ENCODE measurements around the gene C20orf173. TPM values are rescaled to one million over a fixed set of nuclear protein-coding genes. Genes with fewer than 3 reads are reported as not detected.

C20orf173 gene
- total RNA-seq, 1 experiment from 2014 or later, result not detected

- DNase-seq (ENCODE audit: low read depth), result no peak
- in situ Hi-C loops (cut with HindIII; ENCODE audit: low pct_unique_long_range_greater_than_20kb, low sequenced_read_pairs), result no loop called here
Observed at GRCh38 chr20:35515341-35515740, 14.1 kb downstream of the C20orf173 start.

- in situ Hi-C loops (cut with HindIII; ENCODE audit: low pct_unique_long_range_greater_than_20kb, low sequenced_read_pairs), result no loop called here
- no peak for DNase-seq (ENCODE audit: low read depth)
Observed at GRCh38 chr20:35514371-35514932, 15.0 kb downstream of the C20orf173 start.

- peak; percentile 54 for DNase-seq (ENCODE audit: low read depth)
- in situ Hi-C loops (cut with HindIII; ENCODE audit: low pct_unique_long_range_greater_than_20kb, low sequenced_read_pairs), result no loop called here
Observed at GRCh38 chr20:35511814-35512420, 17.5 kb downstream of the C20orf173 start.

GRCh38 chr20:35510951-35511735 is 18.3 kb downstream of the C20orf173 start:
- no peak for DNase-seq (ENCODE audit: low read depth)
- in situ Hi-C loops (cut with HindIII; ENCODE audit: low pct_unique_long_range_greater_than_20kb, low sequenced_read_pairs), result no loop called here

GRCh38 chr20:35508493-35509218 is 20.8 kb downstream of the C20orf173 start:
- in situ Hi-C loops (cut with HindIII; ENCODE audit: low pct_unique_long_range_greater_than_20kb, low sequenced_read_pairs), result no loop called here
- DNase-seq (ENCODE audit: low read depth), result no peak

- DNase-seq (ENCODE audit: low read depth), result no peak
- in situ Hi-C loops (cut with HindIII; ENCODE audit: low pct_unique_long_range_greater_than_20kb, low sequenced_read_pairs), result no loop called here
Observed at GRCh38 chr20:35506872-35507638, 22.4 kb downstream of the C20orf173 start.

- DNase-seq (ENCODE audit: low read depth), result no peak
- in situ Hi-C loops (cut with HindIII; ENCODE audit: low pct_unique_long_range_greater_than_20kb, low sequenced_read_pairs), result no loop called here
Observed at GRCh38 chr20:35506179-35506578, 23.3 kb downstream of the C20orf173 start.

GRCh38 chr20:35504751-35505150 is 24.7 kb downstream of the C20orf173 start:
- in situ Hi-C loops (cut with HindIII; ENCODE audit: low pct_unique_long_range_greater_than_20kb, low sequenced_read_pairs), result no loop called here
- no peak for DNase-seq (ENCODE audit: low read depth)

- no peak for DNase-seq (ENCODE audit: low read depth)
- in situ Hi-C loops (cut with HindIII; ENCODE audit: low pct_unique_long_range_greater_than_20kb, low sequenced_read_pairs), result no loop called here
Observed at GRCh38 chr20:35503841-35504561, 25.5 kb downstream of the C20orf173 start.

GRCh38 chr20:35503281-35503680 is 26.2 kb downstream of the C20orf173 start:
- in situ Hi-C loops (cut with HindIII; ENCODE audit: low pct_unique_long_range_greater_than_20kb, low sequenced_read_pairs), result no loop called here
- no peak for DNase-seq (ENCODE audit: low read depth)

- DNase-seq (ENCODE audit: low read depth), result no peak
- in situ Hi-C loops (cut with HindIII; ENCODE audit: low pct_unique_long_range_greater_than_20kb, low sequenced_read_pairs), result no loop called here
Observed at GRCh38 chr20:35502352-35502751, 27.1 kb downstream of the C20orf173 start.

GRCh38 chr20:35499271-35499670 is 30.2 kb downstream of the C20orf173 start:
- DNase-seq (ENCODE audit: low read depth), result no peak
- in situ Hi-C loops (cut with HindIII; ENCODE audit: low pct_unique_long_range_greater_than_20kb, low sequenced_read_pairs), result no loop called here

GRCh38 chr20:35497780-35498189 is 31.7 kb downstream of the C20orf173 start:
- in situ Hi-C loops (cut with HindIII; ENCODE audit: low pct_unique_long_range_greater_than_20kb, low sequenced_read_pairs), result no loop called here
- DNase-seq (ENCODE audit: low read depth), result no peak

- no peak for DNase-seq (ENCODE audit: low read depth)
- in situ Hi-C loops (cut with HindIII; ENCODE audit: low pct_unique_long_range_greater_than_20kb, low sequenced_read_pairs), result no loop called here
Observed at GRCh38 chr20:35497320-35497719, 32.1 kb downstream of the C20orf173 start.

- no peak for DNase-seq (ENCODE audit: low read depth)
- in situ Hi-C loops (cut with HindIII; ENCODE audit: low pct_unique_long_range_greater_than_20kb, low sequenced_read_pairs), result no loop called here
Observed at GRCh38 chr20:35496481-35496880, 33.0 kb downstream of the C20orf173 start.

- no peak for DNase-seq (ENCODE audit: low read depth)
- in situ Hi-C loops (cut with HindIII; ENCODE audit: low pct_unique_long_range_greater_than_20kb, low sequenced_read_pairs), result no loop called here
Observed at GRCh38 chr20:35492352-35492751, 37.1 kb downstream of the C20orf173 start.

GRCh38 chr20:35491823-35492222 is 37.6 kb downstream of the C20orf173 start:
- DNase-seq (ENCODE audit: low read depth), result no peak
- in situ Hi-C loops (cut with HindIII; ENCODE audit: low pct_unique_long_range_greater_than_20kb, low sequenced_read_pairs), result no loop called here

GRCh38 chr20:35490736-35491181 is 38.7 kb downstream of the C20orf173 start:
- in situ Hi-C loops (cut with HindIII; ENCODE audit: low pct_unique_long_range_greater_than_20kb, low sequenced_read_pairs), result no loop called here
- no peak for DNase-seq (ENCODE audit: low read depth)
